ENCODE measurements around the gene MT1E.

The MT1E gene

GRCh38 chr16:56649820-56650219 is 24.2 kb downstream of the MT1E start:
- Histone ChIP-seq H3K4me1 (ENCODE audit: low read length) (no peaks in the 10 kb centered on the region), H3K9ac (ENCODE audit: low read length) (no peak overlapping the region), H3K4me2 (ENCODE audit: low read depth, low read length) (no peak overlapping the region), H4K20me1 (ENCODE audit: insufficient read depth, low read length) (no peaks in the 10 kb centered on the region), H3K9me2 (replicated peaks; ENCODE audit: insufficient read depth, low read length) (no peaks in the 10 kb centered on the region), H3K79me2 (ENCODE audit: low read length) (no peaks in the 10 kb centered on the region), H3K27ac (ENCODE audit: low read length) (no peak overlapping the region), H2AFZ (ENCODE audit: low read length) (no peak overlapping the region), H3K9me3 (replicated peaks; ENCODE audit: insufficient read depth, low read length) (no peaks in the 10 kb centered on the region), H3K36me3 (replicated peaks; ENCODE audit: insufficient read depth, low read length) (no peaks in the 10 kb centered on the region), H3K27me3 (replicated peaks; ENCODE audit: insufficient read depth, low read length) (peaks cover 49% of the 10 kb centered on the region), H3K4me3 (ENCODE audit: low read length) (no peak overlapping the region), H3F3A (ENCODE audit: insufficient read depth, low read length) (no peaks in the 10 kb centered on the region)
- TF ChIP-seq EZH2phosphoT487 (IDR thresholded peaks at IDR 0.05; ENCODE audit: low read length) (no peak), EZH2 (optimal IDR thresholded peaks at IDR 0.05; ENCODE audit: low read depth, low read length) (no peak), CTCF (IDR thresholded peaks at IDR 0.05; ENCODE audit: low read length) (no peak)
- DNase-seq: no peak

GRCh38 chr16:56651586-56651985 is 26.0 kb downstream of the MT1E start, which contains the start of gene MT1B:
TSS of gene MT1B (plus strand) at chr16:56651886. CDS start at chr16:56651954, 68 bp downstream.
- H3K27me3 ChIP-seq (replicated peaks; ENCODE audit: insufficient read depth, low read length): peaks cover 50% of the 10 kb centered on the region
- TF ChIP-seq EZH2 (optimal IDR thresholded peaks at IDR 0.05; ENCODE audit: low read depth, low read length): no peak
- no peak for TF ChIP-seq CTCF (IDR thresholded peaks at IDR 0.05; ENCODE audit: low read length)
- TF ChIP-seq EZH2phosphoT487 (IDR thresholded peaks at IDR 0.05; ENCODE audit: low read length): no peak

DNA sequence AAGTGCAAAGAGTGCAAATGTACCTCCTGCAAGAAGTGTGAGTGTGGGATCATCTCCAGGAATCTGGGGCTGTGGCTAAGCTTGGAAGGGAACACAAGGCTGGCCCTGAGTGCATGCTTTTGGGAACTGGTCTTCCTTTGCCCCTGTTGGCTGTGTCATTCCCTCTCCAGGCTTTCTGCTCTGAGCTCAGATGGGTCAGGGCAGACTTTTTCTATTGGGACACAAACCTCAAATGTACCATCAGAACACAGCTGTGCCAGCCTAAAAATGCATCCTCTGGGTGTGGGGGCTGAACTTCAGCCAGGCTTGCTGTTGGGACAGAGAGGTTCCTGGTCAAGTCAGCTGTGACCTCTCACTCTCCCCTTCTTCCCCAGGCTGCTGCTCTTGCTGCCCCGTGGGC is 27.0 kb downstream of the MT1E start:
- Histone ChIP-seq H3K9ac (ENCODE audit: low read length) (no peak overlapping the region), H3K27ac (ENCODE audit: low read length) (no peak overlapping the region), H3K79me2 (ENCODE audit: low read length) (no peaks in the 10 kb centered on the region), H3K4me3 (ENCODE audit: low read length) (no peak overlapping the region), H2AFZ (ENCODE audit: low read length) (no peak overlapping the region), H3K4me1 (ENCODE audit: low read length) (no peaks in the 10 kb centered on the region), H3F3A (ENCODE audit: insufficient read depth, low read length) (no peaks in the 10 kb centered on the region), H3K9me2 (replicated peaks; ENCODE audit: insufficient read depth, low read length) (no peaks in the 10 kb centered on the region), H3K4me2 (ENCODE audit: low read depth, low read length) (no peak overlapping the region), H4K20me1 (ENCODE audit: insufficient read depth, low read length) (no peaks in the 10 kb centered on the region), H3K36me3 (replicated peaks; ENCODE audit: insufficient read depth, low read length) (no peaks in the 10 kb centered on the region), H3K27me3 (replicated peaks; ENCODE audit: insufficient read depth, low read length) (peaks cover 45% of the 10 kb centered on the region), H3K9me3 (replicated peaks; ENCODE audit: insufficient read depth, low read length) (no peaks in the 10 kb centered on the region)
- TF ChIP-seq CTCF (IDR thresholded peaks at IDR 0.05; ENCODE audit: low read length) (no peak), EZH2 (optimal IDR thresholded peaks at IDR 0.05; ENCODE audit: low read depth, low read length) (no peak), EZH2phosphoT487 (IDR thresholded peaks at IDR 0.05; ENCODE audit: low read length) (no peak)
- no peak for DNase-seq

More at GRCh38 chr16:56651586-56651985, 26.0 kb downstream of the MT1E start, which contains the start of gene MT1B:
- Histone ChIP-seq H3K4me3 (ENCODE audit: low read length) (no peak within 1 kb of the TSS), H3K27ac (ENCODE audit: low read length) (no peak within 1 kb of the TSS), H2AFZ (ENCODE audit: low read length) (no peak within 1 kb of the TSS), H3K4me1 (ENCODE audit: low read length) (no peaks in the 10 kb centered on the region), H3K36me3 (replicated peaks; ENCODE audit: insufficient read depth, low read length) (no peaks in the 10 kb centered on the region), H3F3A (ENCODE audit: insufficient read depth, low read length) (no peaks in the 10 kb centered on the region), H3K4me2 (ENCODE audit: low read depth, low read length) (no peak within 1 kb of the TSS), H3K9me2 (replicated peaks; ENCODE audit: insufficient read depth, low read length) (no peaks in the 10 kb centered on the region), H4K20me1 (ENCODE audit: insufficient read depth, low read length) (no peaks in the 10 kb centered on the region), H3K9me3 (replicated peaks; ENCODE audit: insufficient read depth, low read length) (no peaks in the 10 kb centered on the region), H3K9ac (ENCODE audit: low read length) (no peak within 1 kb of the TSS), H3K79me2 (ENCODE audit: low read length) (no peaks in the 10 kb centered on the region)
- no peak for DNase-seq
